Prostate gland (tissue), 2 donors: ENCODE results near the gene CDH7.

Source experiments
- POLR2A ChIP-seq: fragments of 450-650 bp; IDR thresholded peaks from one replicate; pipeline ENCODE4 v1.6.1; 2016; ENCODE audit warnings: antibody characterized with exemption, mild to moderate bottlenecking
- TF ChIP-seq, protein P1 (sequence below), 4 experiments: fragments of 200-600 bp in 2 of 4; fragments of 450-650 bp in 2 of 4; sonication (generic) in 2 of 4; IDR thresholded peaks; 1 replicate in 3 of 4; 2 replicates in 1 of 4; pipeline ENCODE4 v1.5.1; 2016 to 2019; ENCODE audit warnings: antibody characterized with exemption in 4 of 4, mild to moderate bottlenecking in 2 of 4, moderate library complexity in 2 of 4

DNA sequence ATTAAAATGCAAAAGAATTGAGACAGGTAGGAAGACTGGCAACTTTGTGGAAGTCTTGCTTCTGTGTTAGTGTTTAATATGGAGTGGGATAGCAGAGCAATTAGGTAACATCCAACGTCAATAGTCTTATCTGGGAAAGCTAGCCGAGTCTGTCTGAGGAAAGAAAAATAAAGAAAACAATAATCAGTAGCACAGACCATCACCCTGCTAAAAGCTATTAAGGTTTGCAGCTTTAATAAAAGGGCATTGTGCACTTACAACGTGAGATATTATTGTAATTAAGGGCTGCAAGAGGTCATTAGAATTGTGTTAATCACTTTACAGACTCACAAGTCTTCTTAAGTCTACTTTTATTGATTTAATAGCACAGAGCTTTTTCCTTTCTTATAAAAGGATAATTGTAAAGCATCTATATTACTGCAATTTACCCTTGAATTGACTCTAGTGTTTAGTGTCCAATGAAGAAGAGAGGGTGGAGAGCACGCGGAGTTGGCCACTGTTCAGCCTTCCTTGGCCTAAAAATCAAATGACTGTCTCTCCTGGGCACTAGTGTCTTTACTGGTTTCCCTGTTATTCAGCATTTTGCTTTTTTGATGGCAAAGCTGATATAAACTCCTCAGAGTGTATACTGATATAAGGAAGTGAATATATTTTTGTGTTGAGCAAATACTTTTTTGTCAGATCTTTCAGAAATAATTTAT, 2.0 kb downstream of the CDH7 start:
- TF ChIP-seq, protein P1, sequence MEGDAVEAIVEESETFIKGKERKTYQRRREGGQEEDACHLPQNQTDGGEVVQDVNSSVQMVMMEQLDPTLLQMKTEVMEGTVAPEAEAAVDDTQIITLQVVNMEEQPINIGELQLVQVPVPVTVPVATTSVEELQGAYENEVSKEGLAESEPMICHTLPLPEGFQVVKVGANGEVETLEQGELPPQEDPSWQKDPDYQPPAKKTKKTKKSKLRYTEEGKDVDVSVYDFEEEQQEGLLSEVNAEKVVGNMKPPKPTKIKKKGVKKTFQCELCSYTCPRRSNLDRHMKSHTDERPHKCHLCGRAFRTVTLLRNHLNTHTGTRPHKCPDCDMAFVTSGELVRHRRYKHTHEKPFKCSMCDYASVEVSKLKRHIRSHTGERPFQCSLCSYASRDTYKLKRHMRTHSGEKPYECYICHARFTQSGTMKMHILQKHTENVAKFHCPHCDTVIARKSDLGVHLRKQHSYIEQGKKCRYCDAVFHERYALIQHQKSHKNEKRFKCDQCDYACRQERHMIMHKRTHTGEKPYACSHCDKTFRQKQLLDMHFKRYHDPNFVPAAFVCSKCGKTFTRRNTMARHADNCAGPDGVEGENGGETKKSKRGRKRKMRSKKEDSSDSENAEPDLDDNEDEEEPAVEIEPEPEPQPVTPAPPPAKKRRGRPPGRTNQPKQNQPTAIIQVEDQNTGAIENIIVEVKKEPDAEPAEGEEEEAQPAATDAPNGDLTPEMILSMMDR (IDR thresholded peaks at IDR 0.05), result no peak
- TF ChIP-seq POLR2A, result no peak
